Neural cell (in vitro differentiated cells): ENCODE results near the gene MRC1. TPM values are rescaled to one million over a fixed set of nuclear protein-coding genes. Genes with fewer than 3 reads are reported as not detected.

Source experiments
- H2AFZ ChIP-seq: fragments of 200-600, 300-800 bp; sonication (generic), shearing (Covaris generic); 2 replicates; pipeline ENCODE4 v1.6.0; 2014; ENCODE audit warnings: low read depth, mild to moderate bottlenecking, antibody characterized with exemption, low read length, moderate library complexity
- H3F3A ChIP-seq: fragments of 200-600 bp; shearing (Covaris generic); 2 replicates; pipeline ENCODE4 v1.6.1; 2016; ENCODE audit warnings: mild to moderate bottlenecking, moderate library complexity, mixed read lengths, antibody characterized with exemption, low read length; ENCODE audit not compliant: insufficient read depth, poor library complexity, severe bottlenecking
- H3K27ac ChIP-seq: fragments of 200-600, 300-800 bp; sonication (generic), shearing (Covaris generic); 2 replicates; pipeline ENCODE4 v1.5.1; 2014; ENCODE audit warnings: mild to moderate bottlenecking, low read length, moderate library complexity
- H3K27me3 ChIP-seq: fragments of 300-800, 200-600 bp; sonication (generic), shearing (Covaris generic); 2 replicates; pipeline ENCODE4 v1.6.0; 2014; ENCODE audit warnings: mild to moderate bottlenecking, low read depth, low read length, moderate library complexity; ENCODE audit not compliant: insufficient read depth
- H3K36me3 ChIP-seq: fragments of 300-800, 200-600 bp; sonication (generic), shearing (Covaris generic); 2 replicates; pipeline ENCODE4 v1.5.1; 2014; ENCODE audit warnings: mild to moderate bottlenecking, antibody characterized with exemption, low read length, moderate library complexity; ENCODE audit not compliant: insufficient read depth
- H3K4me2 ChIP-seq: fragments of 300-800, 200-600 bp; sonication (generic), shearing (Covaris generic); 2 replicates; pipeline ENCODE4 v1.6.0; 2014; ENCODE audit warnings: mild to moderate bottlenecking, low read length
- H3K4me3 ChIP-seq: fragments of 300-800, 200-600 bp; sonication (generic), shearing (Covaris generic); 2 replicates; pipeline ENCODE4 v1.5.1; 2014; ENCODE audit warnings: mild to moderate bottlenecking, low read length, moderate library complexity
- H3K79me2 ChIP-seq: fragments of 200-600 bp; shearing (Covaris generic); replicated peaks from 2 replicates; pipeline ENCODE4 v1.6.0; 2014; ENCODE audit warnings: mild to moderate bottlenecking, low read length, moderate library complexity; ENCODE audit not compliant: insufficient read depth
- H3K9ac ChIP-seq: fragments of 300-800, 200-600 bp; sonication (generic), shearing (Covaris generic); 2 replicates; pipeline ENCODE4 v1.6.1; 2016; ENCODE audit warnings: mild to moderate bottlenecking, low read length, mixed read lengths
- H3K9me2 ChIP-seq: fragments of 200-600 bp; shearing (Covaris generic); 2 replicates; pipeline ENCODE4 v1.6.1; 2016; ENCODE audit warnings: mild to moderate bottlenecking, low read length, mixed read lengths; ENCODE audit not compliant: insufficient read depth
- H3K9me3 ChIP-seq: fragments of 200-600, 300-800 bp; sonication (generic), shearing (Covaris generic); 2 replicates; pipeline ENCODE4 v1.6.1; 2016; ENCODE audit warnings: mild to moderate bottlenecking, mixed run types, low read length, moderate library complexity, mixed read lengths
- H4K20me1 ChIP-seq: fragments of 200-600 bp; shearing (Covaris generic); 2 replicates; pipeline ENCODE4 v1.6.1; 2016; ENCODE audit warnings: mild to moderate bottlenecking, mixed run types; ENCODE audit not compliant: insufficient read depth
- EP300 ChIP-seq: fragments of 450-650 bp; conservative IDR thresholded peaks from 2 replicates; pipeline ENCODE4 v1.6.1; 2014; ENCODE audit warnings: antibody characterized with exemption, mild to moderate bottlenecking, moderate library complexity; ENCODE audit not compliant: poor library complexity, severe bottlenecking
- EZH2 ChIP-seq: fragments of 200-600, 300-800 bp; shearing (Covaris generic), sonication (generic); IDR thresholded peaks from 2 replicates; pipeline ENCODE4 v1.6.1; 2014; ENCODE audit warnings: antibody characterized with exemption, low read length, borderline replicate concordance, mild to moderate bottlenecking; ENCODE audit not compliant: insufficient read depth, poor library complexity, severe bottlenecking
- MXI1 ChIP-seq: fragments of 450-650 bp; conservative IDR thresholded peaks from 2 replicates; pipeline ENCODE4 v1.6.1; 2014; ENCODE audit warnings: antibody characterized with exemption, mild to moderate bottlenecking; ENCODE audit not compliant: poor library complexity, severe bottlenecking
- POLR2AphosphoS5 ChIP-seq: IDR thresholded peaks from 2 replicates; pipeline ENCODE4 v1.6.1; 2012
- RAD21 ChIP-seq: fragments of 450-650 bp; conservative IDR thresholded peaks from 2 replicates; pipeline ENCODE4 v1.6.1; 2014; ENCODE audit warnings: antibody characterized with exemption, mild to moderate bottlenecking, moderate library complexity
- SMC3 ChIP-seq: fragments of 450-650 bp; conservative IDR thresholded peaks from 2 replicates; pipeline ENCODE4 v1.6.1; 2014; ENCODE audit warnings: antibody characterized with exemption, mild to moderate bottlenecking, moderate library complexity; ENCODE audit not compliant: poor library complexity
- TAF1 ChIP-seq: IDR thresholded peaks from 2 replicates; pipeline ENCODE4 v1.6.1; 2012; ENCODE audit warnings: low read depth
- polyA plus RNA-seq: library from polyadenylated mRNA; depleted of rRNA; stranded (reverse); fragments of >200 nt; gene quantifications from 2 replicates; pipeline ENCODE4 v1.2.3, GENCODE V29; 2014
- TF ChIP-seq, protein P1 (sequence below): fragments of 450-650 bp; IDR thresholded peaks from 2 replicates; pipeline ENCODE4 v1.5.1; 2014; ENCODE audit warnings: antibody characterized with exemption, mild to moderate bottlenecking, moderate library complexity; ENCODE audit not compliant: poor library complexity, severe bottlenecking
- TF ChIP-seq, protein P2 (sequence below): IDR thresholded peaks from 2 replicates; pipeline ENCODE4 v1.6.1; 2012; ENCODE audit warnings: borderline replicate concordance

The MRC1 gene
- polyA plus RNA-seq, 1 donor from 2014 or later: not detected

DNA sequence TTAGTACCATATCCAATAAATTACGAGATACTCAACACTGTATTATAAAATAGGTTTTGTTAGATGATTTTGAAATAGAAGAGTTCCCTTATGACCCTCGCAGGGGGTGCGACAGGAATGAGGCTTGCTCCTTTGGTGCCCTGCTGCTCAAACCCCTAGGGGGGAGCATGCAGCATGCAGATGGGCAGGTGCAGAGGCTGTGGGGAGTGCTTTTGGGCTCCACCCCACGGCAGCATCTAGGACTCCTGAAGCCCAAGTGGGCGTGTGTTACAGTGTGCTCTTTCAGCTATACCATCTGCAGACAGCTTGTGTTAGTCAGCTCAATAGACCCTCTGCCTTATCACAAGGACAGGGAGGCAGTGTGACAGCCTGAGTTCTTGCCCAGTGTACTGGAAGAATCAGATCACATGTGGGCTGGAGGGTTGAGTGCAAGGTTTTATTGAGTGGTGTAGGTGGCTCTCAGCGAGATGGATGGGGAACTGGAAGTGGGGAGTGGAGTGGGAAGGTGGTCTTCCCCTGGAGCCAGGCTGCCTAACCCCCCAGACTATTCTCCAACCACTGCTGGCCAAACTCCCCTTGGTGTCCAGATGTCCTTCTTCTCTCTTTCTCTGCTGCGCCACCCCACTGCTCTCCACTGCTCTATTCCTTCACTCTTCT lies 3.1 kb upstream of the MRC1 start:
- no peaks in the 10 kb centered on the region for H3K9me2 ChIP-seq
- no peak overlapping the region for H2AFZ ChIP-seq
- H3K27me3 ChIP-seq: no peaks in the 10 kb centered on the region
- no peaks in the 10 kb centered on the region for H3F3A ChIP-seq
- no peak overlapping the region for H3K9ac ChIP-seq
- no peaks in the 10 kb centered on the region for H3K79me2 ChIP-seq
- H3K36me3 ChIP-seq: no peaks in the 10 kb centered on the region
- H3K4me3 ChIP-seq: no peak overlapping the region
- H3K27ac ChIP-seq: no peak overlapping the region
- TF ChIP-seq EZH2 (no peak), POLR2AphosphoS5 (no peak), SMC3 (no peak), MXI1 (no peak), TAF1 (no peak), RAD21 (no peak), EP300 (no peak)
- TF ChIP-seq, protein P1, sequence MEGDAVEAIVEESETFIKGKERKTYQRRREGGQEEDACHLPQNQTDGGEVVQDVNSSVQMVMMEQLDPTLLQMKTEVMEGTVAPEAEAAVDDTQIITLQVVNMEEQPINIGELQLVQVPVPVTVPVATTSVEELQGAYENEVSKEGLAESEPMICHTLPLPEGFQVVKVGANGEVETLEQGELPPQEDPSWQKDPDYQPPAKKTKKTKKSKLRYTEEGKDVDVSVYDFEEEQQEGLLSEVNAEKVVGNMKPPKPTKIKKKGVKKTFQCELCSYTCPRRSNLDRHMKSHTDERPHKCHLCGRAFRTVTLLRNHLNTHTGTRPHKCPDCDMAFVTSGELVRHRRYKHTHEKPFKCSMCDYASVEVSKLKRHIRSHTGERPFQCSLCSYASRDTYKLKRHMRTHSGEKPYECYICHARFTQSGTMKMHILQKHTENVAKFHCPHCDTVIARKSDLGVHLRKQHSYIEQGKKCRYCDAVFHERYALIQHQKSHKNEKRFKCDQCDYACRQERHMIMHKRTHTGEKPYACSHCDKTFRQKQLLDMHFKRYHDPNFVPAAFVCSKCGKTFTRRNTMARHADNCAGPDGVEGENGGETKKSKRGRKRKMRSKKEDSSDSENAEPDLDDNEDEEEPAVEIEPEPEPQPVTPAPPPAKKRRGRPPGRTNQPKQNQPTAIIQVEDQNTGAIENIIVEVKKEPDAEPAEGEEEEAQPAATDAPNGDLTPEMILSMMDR: no peak
- TF ChIP-seq, protein P2, sequence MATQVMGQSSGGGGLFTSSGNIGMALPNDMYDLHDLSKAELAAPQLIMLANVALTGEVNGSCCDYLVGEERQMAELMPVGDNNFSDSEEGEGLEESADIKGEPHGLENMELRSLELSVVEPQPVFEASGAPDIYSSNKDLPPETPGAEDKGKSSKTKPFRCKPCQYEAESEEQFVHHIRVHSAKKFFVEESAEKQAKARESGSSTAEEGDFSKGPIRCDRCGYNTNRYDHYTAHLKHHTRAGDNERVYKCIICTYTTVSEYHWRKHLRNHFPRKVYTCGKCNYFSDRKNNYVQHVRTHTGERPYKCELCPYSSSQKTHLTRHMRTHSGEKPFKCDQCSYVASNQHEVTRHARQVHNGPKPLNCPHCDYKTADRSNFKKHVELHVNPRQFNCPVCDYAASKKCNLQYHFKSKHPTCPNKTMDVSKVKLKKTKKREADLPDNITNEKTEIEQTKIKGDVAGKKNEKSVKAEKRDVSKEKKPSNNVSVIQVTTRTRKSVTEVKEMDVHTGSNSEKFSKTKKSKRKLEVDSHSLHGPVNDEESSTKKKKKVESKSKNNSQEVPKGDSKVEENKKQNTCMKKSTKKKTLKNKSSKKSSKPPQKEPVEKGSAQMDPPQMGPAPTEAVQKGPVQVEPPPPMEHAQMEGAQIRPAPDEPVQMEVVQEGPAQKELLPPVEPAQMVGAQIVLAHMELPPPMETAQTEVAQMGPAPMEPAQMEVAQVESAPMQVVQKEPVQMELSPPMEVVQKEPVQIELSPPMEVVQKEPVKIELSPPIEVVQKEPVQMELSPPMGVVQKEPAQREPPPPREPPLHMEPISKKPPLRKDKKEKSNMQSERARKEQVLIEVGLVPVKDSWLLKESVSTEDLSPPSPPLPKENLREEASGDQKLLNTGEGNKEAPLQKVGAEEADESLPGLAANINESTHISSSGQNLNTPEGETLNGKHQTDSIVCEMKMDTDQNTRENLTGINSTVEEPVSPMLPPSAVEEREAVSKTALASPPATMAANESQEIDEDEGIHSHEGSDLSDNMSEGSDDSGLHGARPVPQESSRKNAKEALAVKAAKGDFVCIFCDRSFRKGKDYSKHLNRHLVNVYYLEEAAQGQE: no peak
- H3K9me3 ChIP-seq: no peaks in the 10 kb centered on the region
- no peak overlapping the region for H3K4me2 ChIP-seq
- H4K20me1 ChIP-seq: no peaks in the 10 kb centered on the region

DNA sequence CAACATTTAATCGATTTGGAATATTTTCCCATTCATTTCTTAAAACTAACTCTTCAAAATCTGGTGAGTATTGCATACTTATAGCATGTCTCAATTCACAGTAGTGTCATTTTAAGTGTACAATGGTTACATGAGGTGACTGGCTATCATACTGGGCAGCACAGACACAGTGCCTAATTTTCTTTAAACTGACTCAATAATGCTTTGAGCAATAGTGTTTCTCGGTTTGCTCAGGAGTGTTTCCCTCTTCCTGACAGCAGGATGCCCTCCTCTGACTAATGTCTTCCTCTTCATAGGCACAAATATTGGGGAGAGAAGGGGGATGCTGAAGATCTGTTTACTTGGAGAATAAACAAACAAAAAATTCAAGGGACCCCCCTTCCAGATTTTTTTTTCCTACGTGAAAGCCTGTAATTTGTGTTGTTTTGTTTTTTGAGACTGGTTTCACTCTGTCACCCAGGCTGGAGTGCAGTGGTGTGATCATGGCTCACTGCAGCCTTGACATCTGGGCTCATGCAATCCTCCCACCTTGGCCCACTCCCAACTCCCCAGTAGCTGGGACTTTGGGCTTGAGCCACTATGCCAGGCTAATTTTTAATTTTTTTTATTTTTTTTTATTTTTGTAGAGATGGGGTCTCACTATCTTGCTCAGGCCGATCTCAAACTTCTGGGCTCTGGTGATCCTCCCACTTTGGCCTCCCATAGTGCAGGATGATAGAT lies 2.2 kb downstream of the MRC1 start:
- no peak overlapping the region for H3K4me3 ChIP-seq
- H2AFZ ChIP-seq: no peak overlapping the region
- no peaks in the 10 kb centered on the region for H3K79me2 ChIP-seq
- H3K9me2 ChIP-seq: no peaks in the 10 kb centered on the region
- no peak for TF ChIP-seq TAF1
- TF ChIP-seq SMC3: no peak
- TF ChIP-seq EZH2: no peak
- no peak for TF ChIP-seq RAD21
- TF ChIP-seq, protein P2: no peak
- no peak for TF ChIP-seq POLR2AphosphoS5
- no peak for TF ChIP-seq MXI1
- TF ChIP-seq, protein P1: no peak
- no peak for TF ChIP-seq EP300
- no peak overlapping the region for H3K4me2 ChIP-seq
- H3F3A ChIP-seq: no peaks in the 10 kb centered on the region
- no peaks in the 10 kb centered on the region for H4K20me1 ChIP-seq
- H3K27ac ChIP-seq: no peak overlapping the region
- H3K9ac ChIP-seq: no peak overlapping the region
- no peaks in the 10 kb centered on the region for H3K27me3 ChIP-seq
- H3K36me3 ChIP-seq: no peaks in the 10 kb centered on the region
- no peaks in the 10 kb centered on the region for H3K9me3 ChIP-seq
